Endothelial cell of umbilical vein (primary cell): ENCODE measurements around the gene GABBR2. TPM values are rescaled to one million over a fixed set of nuclear protein-coding genes. Genes with fewer than 3 reads are reported as not detected.

ENCODE experiments used
- BruUV-seq: library from RNA; stranded (reverse); fragments of 400-500 nt; replicated peaks from 2 replicates; lab custom pipeline; 2021; lab: Mats Ljungman, UMichigan
- CTCF ChIA-PET: fragments of 300-600, 350-600 bp; sonication (Branson Sonifier 250); formaldehyde crosslinking; loops from one replicate; lab custom pipeline; 2021; ENCODE audit warnings: antibody characterized with exemption, inconsistent platforms; lab: Charles Lee
- POLR2A ChIA-PET: fragments of 300-600, 350-600 bp; sonication (Branson Sonifier 250); formaldehyde crosslinking; loops from one replicate; lab custom pipeline; 2021; ENCODE audit warnings: antibody characterized with exemption, inconsistent platforms; lab: Charles Lee
- DNase-seq: peaks from one replicate; pipeline ENCODE4 v3.0.0-alpha.2; 2011; ENCODE audit warnings: low read depth, low spot score
- FAIRE-seq: peaks from 2 replicates; lab custom pipeline; 2011; peaks lifted over from hg19 to GRCh38; lab: Jason Lieb, UNC
- H2AFZ ChIP-seq: 2 replicates; pipeline ENCODE4 v1.6.0; 2012; ENCODE audit warnings: low read depth, low read length, control low read depth, inconsistent platforms
- H3K27ac ChIP-seq: 2 replicates; pipeline ENCODE4 v1.5.1; 2011; ENCODE audit warnings: low read depth, mild to moderate bottlenecking, control low read depth, low read length, moderate library complexity; ENCODE audit not compliant: insufficient read depth
- H3K27me3 ChIP-seq, 2 experiments: 2 replicates each; pipeline versions ENCODE4 v1.6.0 to v1.6.1; 2011; ENCODE audit warnings: low read length in 2 of 2, mixed read lengths in 1 of 2; ENCODE audit not compliant: control insufficient read depth in 2 of 2, insufficient read depth in 2 of 2
- H3K36me3 ChIP-seq, 2 experiments: 2 replicates in 1 of 2; 3 replicates in 1 of 2; pipeline ENCODE4 v1.5.1; 2011; ENCODE audit warnings: low read length in 2 of 2, mild to moderate bottlenecking in 1 of 2, moderate library complexity in 1 of 2; ENCODE audit not compliant: control insufficient read depth in 2 of 2, insufficient read depth in 2 of 2; ENCODE audit errors: extremely low read depth in 1 of 2
- H3K4me1 ChIP-seq: 3 replicates; pipeline ENCODE4 v1.5.1; 2011; ENCODE audit warnings: mild to moderate bottlenecking, low read length; ENCODE audit not compliant: control insufficient read depth, insufficient read depth; ENCODE audit errors: extremely low read depth
- H3K4me2 ChIP-seq: 2 replicates; pipeline ENCODE4 v1.6.1; 2011; ENCODE audit warnings: low read length, control low read depth, mixed read lengths; ENCODE audit not compliant: insufficient read depth
- H3K4me3 ChIP-seq, 3 experiments: fragments of 200-600 bp in 1 of 3; sonication (generic), shearing (Covaris generic) in 1 of 3; replicated peaks in 1 of 3; 2 replicates each; pipeline ENCODE4 v1.5.1; 2011 to 2016; ENCODE audit warnings: control low read depth in 3 of 3, low read length in 3 of 3, mild to moderate bottlenecking in 2 of 3, inconsistent platforms in 1 of 3, low read depth in 1 of 3, moderate library complexity in 1 of 3; ENCODE audit not compliant: insufficient read depth in 1 of 3
- H3K79me2 ChIP-seq: 2 replicates; pipeline ENCODE4 v1.6.0; 2012; ENCODE audit warnings: low read length, inconsistent platforms; ENCODE audit not compliant: control insufficient read depth, insufficient read depth
- H3K9ac ChIP-seq: replicated peaks from 2 replicates; pipeline ENCODE3; 2011; ENCODE audit warnings: low read length, control low read depth; ENCODE audit not compliant: insufficient read depth; ENCODE audit errors: extremely low read depth
- H3K9me1 ChIP-seq: replicated peaks from 3 replicates; pipeline ENCODE4 v1.6.0; 2011; ENCODE audit warnings: mild to moderate bottlenecking, low read length; ENCODE audit not compliant: control insufficient read depth, insufficient read depth; ENCODE audit errors: extremely low read depth
- H3K9me3 ChIP-seq: replicated peaks from 2 replicates; pipeline ENCODE4 v1.5.1; 2012; ENCODE audit warnings: low read length, inconsistent platforms; ENCODE audit not compliant: control insufficient read depth, insufficient read depth
- H4K20me1 ChIP-seq: replicated peaks from 2 replicates; pipeline ENCODE3; 2011; ENCODE audit warnings: mild to moderate bottlenecking, low read length; ENCODE audit not compliant: control insufficient read depth, insufficient read depth; ENCODE audit errors: extremely low read depth
- EZH2 ChIP-seq: IDR thresholded peaks from 2 replicates; pipeline ENCODE4 v1.6.1; 2012; ENCODE audit warnings: borderline replicate concordance, low read depth, mild to moderate bottlenecking, moderate library complexity, low read length, inconsistent platforms; ENCODE audit not compliant: severe bottlenecking
- FOS ChIP-seq: IDR thresholded peaks from 2 replicates; pipeline ENCODE4 v1.6.1; 2011; ENCODE audit warnings: mild to moderate bottlenecking, low read length, moderate library complexity, borderline replicate concordance; ENCODE audit not compliant: insufficient read depth
- GATA2 ChIP-seq: IDR thresholded peaks from 2 replicates; pipeline ENCODE4 v1.7.0; 2011; ENCODE audit warnings: low read depth, mild to moderate bottlenecking, moderate library complexity, mixed read lengths, low read length; ENCODE audit not compliant: insufficient read length, insufficient read depth
- JUN ChIP-seq: IDR thresholded peaks from 2 replicates; pipeline ENCODE4 v1.6.1; 2011; ENCODE audit warnings: borderline replicate concordance, low read depth; ENCODE audit not compliant: insufficient read length, insufficient read depth
- MYC ChIP-seq: IDR thresholded peaks from one replicate; pipeline ENCODE4 v1.6.1; 2011; ENCODE audit warnings: mild to moderate bottlenecking, low read depth, low read length
- POLR2A ChIP-seq: IDR thresholded peaks from 2 replicates; pipeline ENCODE4 v1.6.1; 2012; ENCODE audit warnings: low read depth, mild to moderate bottlenecking, control low read depth, low read length
- POLR2AphosphoS5 ChIP-seq: IDR thresholded peaks from 2 replicates; pipeline ENCODE4 v1.6.1; 2012; ENCODE audit warnings: low read depth, mild to moderate bottlenecking, control low read depth, low read length, moderate library complexity; ENCODE audit not compliant: insufficient read depth
- dilution Hi-C: fragments of 300-500 bp; cut with MboI; formaldehyde crosslinking; loops from one replicate; pipeline ENCODE4 v1.15.0; 2019; ENCODE audit warnings: low sequenced_read_pairs; ENCODE audit not compliant: extremely low pct_ligation_motif_present
- intact Hi-C: fragments of 100-400 bp; cut with micrococcal nuclease; formaldehyde crosslinking; loops from one replicate; pipeline ENCODE4 v1.10.0; 2022
- polyA plus RNA-seq, 4 experiments: library from polyadenylated mRNA; depleted of rRNA in 3 of 4; stranded (reverse) in 3 of 4; unstranded in 1 of 4; fragments of >200 nt; gene quantifications; 2 replicates each; pipeline versions ENCODE4 v1.2.1 to v1.2.3, GENCODE V29; 2011 to 2012; ENCODE audit warnings: missing spikeins in 1 of 4
- total RNA-seq: library from RNA; stranded (reverse); gene quantifications from 2 replicates; pipeline ENCODE4 v1.2.3, GENCODE V29; 2021
- TF ChIP-seq, protein P1 (sequence below): IDR thresholded peaks from 2 replicates; pipeline ENCODE4 v1.6.1; 2011; ENCODE audit not compliant: insufficient read depth, insufficient read length
- TF ChIP-seq, protein P2 (sequence below), 2 donors: IDR thresholded peaks; 1 replicate in 1 of 2; 2 replicates in 1 of 2; pipeline ENCODE4 v1.5.1; 2011; ENCODE audit warnings: low read length in 2 of 2, mild to moderate bottlenecking in 2 of 2, moderate library complexity in 2 of 2, control low read depth in 1 of 2, inconsistent platforms in 1 of 2, low read depth in 1 of 2; ENCODE audit not compliant: insufficient read depth in 1 of 2; ENCODE audit errors: extremely low read depth in 1 of 2

The GABBR2 gene
- total and polyA plus RNA-seq, 2 donors (not counting 3 experiments of a cell fraction or from before 2014, with no cell fraction given): 1.1 to 9.2 TPM

DNA sequence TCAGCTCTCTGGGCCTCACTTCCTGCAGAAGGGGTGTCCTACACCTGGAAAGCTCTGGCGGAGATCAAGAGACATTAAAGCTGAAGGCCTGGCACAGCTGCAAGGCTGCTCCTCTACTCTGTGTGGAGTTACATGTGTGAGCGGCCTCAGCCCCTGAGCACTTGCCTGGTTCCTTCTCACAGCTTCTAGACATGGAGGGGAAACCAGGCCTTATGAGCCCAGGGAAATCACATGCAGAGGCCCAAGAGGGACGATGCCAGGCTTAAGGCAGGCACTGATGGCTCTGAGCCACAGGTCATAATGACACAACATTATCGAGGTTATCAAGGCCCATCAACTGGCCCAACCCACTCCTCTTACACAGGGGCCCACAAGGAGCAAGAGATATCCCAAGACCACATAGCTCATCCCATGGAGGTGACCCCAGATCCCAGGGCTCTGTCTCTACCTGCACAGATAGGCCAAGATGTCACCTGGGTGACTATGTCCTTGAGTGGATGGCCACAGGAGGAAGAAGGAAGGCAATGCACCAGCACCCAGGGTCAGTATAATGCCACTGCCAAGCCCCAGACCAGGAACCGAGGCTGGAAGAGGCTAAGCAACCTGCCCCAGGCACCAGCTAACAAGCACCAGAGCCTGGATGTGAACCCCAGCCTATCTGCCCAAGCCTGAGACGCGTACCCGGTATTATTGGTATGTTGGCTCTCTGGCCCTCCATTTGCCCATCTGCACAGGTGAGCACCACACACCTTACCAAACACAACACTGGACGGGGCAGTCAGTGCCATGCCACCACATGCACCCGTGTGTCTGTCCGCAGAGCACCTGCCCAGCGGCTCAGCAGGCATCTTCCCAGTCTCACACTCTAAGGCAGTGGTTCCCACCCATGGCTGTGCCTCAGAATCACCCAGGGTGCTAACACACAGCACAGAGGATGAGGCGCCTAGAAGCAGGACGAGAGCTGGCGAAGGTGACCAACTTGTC lies 143.3 kb downstream of the GABBR2 start:
- H4K20me1 ChIP-seq: no peaks in the 10 kb centered on the region
- no peak overlapping the region for H3K4me2 ChIP-seq
- ChIA-PET POLR2A (no interaction called here), CTCF (interaction anchor here (1.1 to 1.9 kb wide), 3 partner anchors 10 to 19 kb away, joined by 3 to 5 read pairs (median 4); no protein-coding TSS in a partner anchor)
- no peaks in the 10 kb centered on the region for H3K9me1 ChIP-seq
- no peak overlapping the region for H3K27ac ChIP-seq
- H3K27me3 ChIP-seq: no peaks in the 10 kb centered on the region
- FAIRE-seq: no peak
- TF ChIP-seq JUN (no peak), MYC (no peak), GATA2 (no peak)
- TF ChIP-seq, protein P1, sequence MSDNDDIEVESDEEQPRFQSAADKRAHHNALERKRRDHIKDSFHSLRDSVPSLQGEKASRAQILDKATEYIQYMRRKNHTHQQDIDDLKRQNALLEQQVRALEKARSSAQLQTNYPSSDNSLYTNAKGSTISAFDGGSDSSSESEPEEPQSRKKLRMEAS: no peak
- H3K4me1 ChIP-seq: no peaks in the 10 kb centered on the region
- no TSS peak for BruUV-seq
- H3K36me3 ChIP-seq: no peaks in the 10 kb centered on the region
- H3K4me3 ChIP-seq: no peak overlapping the region
- no peaks in the 10 kb centered on the region for H3K9me3 ChIP-seq
- no peak for DNase-seq
- H3K9ac ChIP-seq: no peak overlapping the region
- intact Hi-C loops: no loop called here
- H3K79me2 ChIP-seq: no peaks in the 10 kb centered on the region
- no peak overlapping the region for H2AFZ ChIP-seq
- dilution Hi-C loops: no loop called here

DNA sequence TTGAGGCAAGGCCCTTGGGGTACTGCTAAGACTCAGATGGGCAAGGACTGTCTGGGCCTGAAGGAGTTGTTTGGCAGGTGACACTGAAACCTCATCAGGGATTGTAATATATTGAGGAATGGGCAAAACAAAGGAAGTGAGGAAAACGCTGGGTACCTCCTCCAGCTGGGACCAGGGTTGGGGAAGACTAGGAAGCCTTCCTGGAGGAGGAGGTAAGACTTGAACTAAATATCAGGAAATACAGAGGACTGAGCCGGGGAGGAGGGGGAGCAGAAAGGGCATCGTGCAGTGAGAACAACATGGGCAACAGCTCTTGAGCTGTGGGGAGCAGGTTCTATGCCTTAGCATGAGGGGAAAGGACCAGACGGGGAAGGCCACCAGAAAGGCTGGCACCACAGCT lies 144.0 kb downstream of the GABBR2 start:
- BruUV-seq: no TSS peak
- H3K4me3 ChIP-seq: no peak overlapping the region
- no peak overlapping the region for H3K4me2 ChIP-seq
- dilution Hi-C loops (no loop called here), intact Hi-C loops (no loop called here)
- no peak for DNase-seq
- no peak overlapping the region for H2AFZ ChIP-seq
- no peaks in the 10 kb centered on the region for H3K36me3 ChIP-seq
- no peaks in the 10 kb centered on the region for H4K20me1 ChIP-seq
- no peaks in the 10 kb centered on the region for H3K79me2 ChIP-seq
- CTCF ChIA-PET: interaction anchor here (1.1 to 1.4 kb wide), 2 partner anchors 11 to 14 kb away, joined by 3 to 4 read pairs; no protein-coding TSS in a partner anchor
- no peak for FAIRE-seq
- H3K9me1 ChIP-seq: no peaks in the 10 kb centered on the region
- no peaks in the 10 kb centered on the region for H3K9me3 ChIP-seq
- H3K4me1 ChIP-seq: no peaks in the 10 kb centered on the region
- TF ChIP-seq EZH2 (no peak), POLR2A (no peak), JUN (no peak), GATA2 (no peak), POLR2AphosphoS5 (no peak), MYC (no peak), FOS (no peak)
- TF ChIP-seq, protein P1: no peak
- TF ChIP-seq, protein P2, sequence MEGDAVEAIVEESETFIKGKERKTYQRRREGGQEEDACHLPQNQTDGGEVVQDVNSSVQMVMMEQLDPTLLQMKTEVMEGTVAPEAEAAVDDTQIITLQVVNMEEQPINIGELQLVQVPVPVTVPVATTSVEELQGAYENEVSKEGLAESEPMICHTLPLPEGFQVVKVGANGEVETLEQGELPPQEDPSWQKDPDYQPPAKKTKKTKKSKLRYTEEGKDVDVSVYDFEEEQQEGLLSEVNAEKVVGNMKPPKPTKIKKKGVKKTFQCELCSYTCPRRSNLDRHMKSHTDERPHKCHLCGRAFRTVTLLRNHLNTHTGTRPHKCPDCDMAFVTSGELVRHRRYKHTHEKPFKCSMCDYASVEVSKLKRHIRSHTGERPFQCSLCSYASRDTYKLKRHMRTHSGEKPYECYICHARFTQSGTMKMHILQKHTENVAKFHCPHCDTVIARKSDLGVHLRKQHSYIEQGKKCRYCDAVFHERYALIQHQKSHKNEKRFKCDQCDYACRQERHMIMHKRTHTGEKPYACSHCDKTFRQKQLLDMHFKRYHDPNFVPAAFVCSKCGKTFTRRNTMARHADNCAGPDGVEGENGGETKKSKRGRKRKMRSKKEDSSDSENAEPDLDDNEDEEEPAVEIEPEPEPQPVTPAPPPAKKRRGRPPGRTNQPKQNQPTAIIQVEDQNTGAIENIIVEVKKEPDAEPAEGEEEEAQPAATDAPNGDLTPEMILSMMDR (IDR thresholded peaks at IDR 0.05; ENCODE audit: extremely low read depth in 1 of 2, insufficient read depth in 1 of 2, low read depth in 1 of 2, low read length in 2 of 2): no peak
- no peaks in the 10 kb centered on the region for H3K27me3 ChIP-seq
- POLR2A ChIA-PET: no interaction called here
- H3K27ac ChIP-seq: no peak overlapping the region
- H3K9ac ChIP-seq: no peak overlapping the region
